Stimulated activated CD4-positive, alpha-beta T cell treated with anti-CD3 and anti-CD28 coated beads, Interleukin-4, amount 100 ng/mL, for 24 hours (primary cell): ENCODE measurements around the gene SNED1.

ENCODE experiments used
- DNase-seq: peaks from one replicate; pipeline ENCODE4 v3.0.0-alpha.2; 2020

The SNED1 gene

DNA sequence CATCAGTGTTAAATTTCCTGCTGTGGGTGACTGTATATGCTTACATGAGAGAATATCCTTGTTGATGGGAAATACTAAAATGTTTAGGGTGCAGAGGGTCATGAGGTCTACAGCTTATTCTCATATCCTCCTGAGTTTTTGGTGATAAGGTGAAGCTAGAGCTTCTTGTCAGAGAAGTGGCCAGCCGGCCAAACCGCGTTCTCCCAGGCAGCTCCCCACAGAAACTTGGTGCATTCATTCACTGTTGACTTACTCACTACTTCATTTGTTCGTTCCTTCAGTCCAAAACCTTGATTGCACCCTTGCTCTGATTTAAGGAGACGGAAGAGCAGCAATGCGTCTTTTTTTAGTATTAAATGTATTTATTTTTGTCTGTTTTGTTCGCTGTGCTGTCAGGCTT is 8.7 kb downstream of the SNED1 start:
- DNase-seq: no peak

DNA sequence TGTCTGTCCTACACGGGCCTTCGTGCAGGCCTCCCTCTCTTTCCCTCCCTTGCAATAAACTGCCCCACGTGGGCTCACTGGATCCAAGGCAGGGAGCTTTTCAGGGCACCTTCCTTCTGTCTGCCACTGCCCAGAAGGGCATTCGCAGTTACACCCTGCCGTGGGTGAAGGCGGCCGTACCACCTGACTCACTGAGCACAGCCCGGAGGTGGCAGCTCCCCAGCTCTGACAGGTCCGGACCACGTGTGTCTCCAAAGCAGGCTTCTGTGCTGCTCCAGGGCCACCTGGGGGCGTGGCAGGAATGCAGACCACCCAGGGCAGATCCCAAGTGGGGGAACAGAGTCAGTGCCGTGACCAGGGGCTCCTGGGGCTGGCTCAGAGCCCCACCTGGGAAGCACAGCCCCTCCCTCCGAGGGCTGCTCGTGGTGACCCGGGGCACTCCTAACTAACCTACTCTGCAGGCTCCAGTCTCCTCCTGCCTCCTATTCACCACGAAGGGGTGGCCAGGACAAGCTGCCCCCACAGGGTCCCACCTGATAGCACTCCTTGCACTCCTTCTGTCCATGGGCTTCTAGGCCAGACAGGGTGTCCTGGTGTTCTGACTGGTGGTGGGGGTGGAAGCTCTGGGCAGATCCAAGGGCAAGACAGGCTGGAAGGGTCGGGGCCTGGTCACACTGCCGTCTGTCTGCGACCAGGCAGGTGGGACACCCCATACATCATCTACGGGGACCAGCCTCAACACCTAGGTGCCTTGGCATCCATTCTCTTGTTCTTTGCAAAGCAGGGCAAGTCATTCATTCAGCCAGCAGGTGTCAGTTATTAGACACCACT is 9.7 kb downstream of the SNED1 start:
- DNase-seq: no peak

DNA sequence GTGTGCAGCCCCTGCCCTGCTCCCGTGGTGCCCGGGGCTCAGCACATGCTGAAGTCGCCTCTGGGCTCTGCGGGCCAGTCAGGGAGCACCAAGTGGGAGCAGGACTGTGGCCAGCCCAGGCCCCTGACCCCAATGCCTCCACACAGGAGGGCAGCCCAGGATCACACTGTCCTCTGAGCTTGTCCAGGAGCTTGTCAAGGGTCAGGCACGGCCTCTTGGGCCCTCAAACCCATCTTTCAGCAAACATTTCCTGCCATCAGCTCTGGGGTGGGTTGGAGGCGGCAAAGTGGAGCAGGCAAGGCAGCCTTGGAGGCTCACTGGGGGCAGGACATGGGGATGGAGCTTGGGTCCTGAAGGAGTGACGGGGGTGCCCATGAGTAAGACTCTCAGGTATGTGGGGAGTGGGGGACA is 10.3 kb downstream of the SNED1 start:
- no peak for DNase-seq

DNA sequence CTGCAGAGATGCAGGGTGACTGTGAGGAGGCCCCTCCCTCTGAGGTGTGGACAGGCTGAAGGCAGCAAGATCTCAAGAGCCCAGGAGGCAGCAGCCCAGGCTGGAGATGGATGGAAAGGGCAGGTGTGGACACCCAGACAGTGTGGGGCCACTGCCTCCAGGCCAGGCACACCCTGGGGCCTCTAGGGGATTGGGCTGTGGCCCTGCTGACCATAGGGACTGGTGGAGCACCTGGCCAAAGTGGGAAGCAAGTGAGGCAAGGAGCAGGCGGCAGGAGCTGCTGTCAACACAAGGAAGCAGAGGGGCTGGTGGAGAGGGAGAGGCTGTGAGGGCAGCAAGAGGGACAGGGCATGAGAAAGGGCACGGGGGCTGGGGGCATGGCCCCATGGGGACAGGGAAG is 10.8 kb downstream of the SNED1 start:
- no peak for DNase-seq

DNA sequence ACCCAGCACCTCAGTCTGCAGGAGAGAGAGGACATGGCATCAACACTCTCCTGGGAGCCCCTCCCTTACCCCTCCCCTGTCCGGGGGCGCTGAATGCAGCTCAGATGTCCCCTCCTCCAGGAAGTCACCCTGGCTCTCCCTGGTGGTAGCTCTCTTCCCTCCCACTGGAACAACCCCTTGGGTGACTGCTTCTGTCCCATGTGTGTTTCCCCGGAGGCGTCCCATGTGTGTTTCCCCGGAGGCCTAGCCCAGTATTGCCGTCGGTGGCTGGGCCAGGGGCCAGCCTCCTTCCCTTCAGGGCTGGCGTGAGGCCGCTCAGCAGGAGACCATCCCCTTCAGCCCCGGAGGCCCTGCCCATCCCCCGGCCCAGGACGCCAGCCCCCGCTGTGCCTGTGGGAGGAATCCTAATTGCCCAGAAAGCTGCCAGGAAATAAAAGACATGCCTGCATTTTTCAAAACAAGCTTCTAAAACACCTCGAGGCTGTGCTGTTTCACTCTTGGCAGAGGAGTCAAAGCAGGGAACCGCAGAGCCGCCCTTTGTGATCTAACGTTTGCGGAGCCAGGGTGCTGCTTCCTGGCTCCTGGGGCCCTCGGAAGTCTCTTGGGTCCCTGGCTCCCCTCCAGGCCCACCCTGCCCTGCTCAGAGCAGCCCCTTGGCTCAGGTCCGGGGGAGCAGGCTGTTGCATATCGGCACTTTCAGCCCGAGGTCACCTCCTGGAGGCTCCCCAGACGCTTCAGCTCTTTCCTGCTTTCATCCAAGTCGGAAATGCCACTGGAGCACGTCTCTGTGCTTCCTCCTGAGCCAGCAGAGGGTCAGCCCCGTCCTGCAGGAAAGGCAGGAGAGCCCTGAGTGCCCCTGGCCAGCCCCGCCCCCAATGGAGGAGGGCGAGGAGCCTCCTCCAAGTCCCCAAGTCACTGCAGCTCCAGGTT is 11.4 kb downstream of the SNED1 start:
- peak; percentile 29 for DNase-seq

DNA sequence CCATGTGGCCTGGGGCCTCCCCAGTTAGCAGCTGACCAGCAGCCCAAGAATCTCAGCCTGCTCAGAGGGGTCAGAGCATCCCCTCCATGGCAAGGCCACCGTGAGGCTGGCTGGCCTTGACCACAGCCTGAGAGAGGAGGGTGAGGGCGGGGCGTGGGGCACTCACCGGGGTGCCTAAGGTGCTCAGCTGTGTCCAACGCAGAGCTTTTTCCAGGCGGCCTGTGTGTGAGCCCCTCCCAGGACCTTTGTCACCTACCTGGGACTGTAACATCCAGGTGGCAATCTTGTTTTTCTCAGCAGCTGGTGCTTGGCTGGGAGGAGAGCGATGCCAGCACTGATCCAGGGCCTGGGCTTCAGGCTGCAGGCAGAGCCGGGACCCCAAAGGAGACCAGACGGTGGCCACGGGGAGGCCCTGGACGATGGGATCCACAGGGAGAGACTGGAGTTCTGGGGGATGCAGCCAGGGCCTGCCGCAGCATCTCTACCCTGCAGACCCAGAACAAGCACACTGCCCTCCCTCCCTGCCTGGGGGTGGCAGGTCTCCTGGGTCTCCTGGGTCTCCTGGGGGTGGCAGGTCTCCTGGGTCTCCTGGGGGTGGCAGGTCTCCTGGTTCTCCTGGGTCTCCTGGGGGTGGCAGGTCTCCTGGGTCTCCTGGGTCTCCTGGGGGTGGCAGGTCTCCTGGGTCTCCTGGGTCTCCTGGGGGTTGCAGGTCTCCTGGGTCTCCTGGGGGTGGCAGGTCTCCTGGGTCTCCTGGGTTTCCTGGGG is 12.3 kb downstream of the SNED1 start:
- no peak for DNase-seq

DNA sequence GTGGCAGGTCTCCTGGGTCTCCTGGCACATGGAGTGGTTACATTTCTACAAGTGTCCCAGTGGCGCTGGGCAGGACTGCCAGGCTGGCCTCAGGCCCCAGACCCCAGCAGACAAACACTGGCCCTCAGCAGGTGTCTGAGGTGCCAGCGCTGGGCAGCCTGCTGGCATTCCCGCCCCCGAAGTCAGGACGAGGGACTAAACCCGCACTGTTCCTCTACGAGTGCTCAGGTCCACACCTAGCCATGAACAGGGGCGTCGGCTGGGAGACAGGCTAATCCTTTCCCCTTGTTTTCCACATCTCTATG is 12.8 kb downstream of the SNED1 start:
- DNase-seq: no peak

DNA sequence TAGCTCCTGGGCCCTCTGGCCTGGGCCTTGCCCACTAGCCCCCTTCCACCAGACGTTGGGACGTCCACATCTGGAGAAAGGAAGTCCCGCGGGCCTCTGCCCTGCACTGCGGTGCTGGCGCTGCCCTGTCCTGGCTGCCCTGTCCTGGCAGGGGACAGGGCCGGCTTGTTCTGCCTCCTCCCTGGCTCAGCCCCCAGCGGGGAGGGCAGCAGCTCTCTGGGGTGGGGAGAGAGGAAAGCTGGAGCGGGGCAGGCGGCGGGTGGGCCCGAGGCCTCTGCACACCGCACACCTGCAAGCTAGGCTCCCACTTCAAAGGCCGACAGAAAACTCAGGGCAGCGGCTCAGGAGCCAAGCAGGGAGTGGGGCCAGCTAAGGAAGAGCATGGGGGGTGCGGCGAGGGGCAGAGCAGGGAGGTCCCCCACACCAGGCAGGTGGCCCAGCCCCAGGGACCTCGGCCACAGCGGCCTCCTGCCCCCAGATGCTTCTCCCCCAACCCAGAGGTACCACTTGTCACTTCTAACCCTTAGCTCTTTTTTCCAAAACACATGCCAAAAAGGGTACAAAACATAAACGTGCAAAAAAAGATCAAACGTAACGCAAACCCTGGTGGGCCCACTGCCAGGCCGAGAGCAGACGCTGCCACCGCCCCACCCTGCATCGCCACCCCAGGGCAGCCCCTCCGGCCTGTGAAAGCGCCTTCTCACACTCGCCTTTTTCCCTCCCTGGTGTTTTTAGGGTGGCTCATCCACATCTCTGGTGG is 13.5 kb downstream of the SNED1 start:
- no peak for DNase-seq

DNA sequence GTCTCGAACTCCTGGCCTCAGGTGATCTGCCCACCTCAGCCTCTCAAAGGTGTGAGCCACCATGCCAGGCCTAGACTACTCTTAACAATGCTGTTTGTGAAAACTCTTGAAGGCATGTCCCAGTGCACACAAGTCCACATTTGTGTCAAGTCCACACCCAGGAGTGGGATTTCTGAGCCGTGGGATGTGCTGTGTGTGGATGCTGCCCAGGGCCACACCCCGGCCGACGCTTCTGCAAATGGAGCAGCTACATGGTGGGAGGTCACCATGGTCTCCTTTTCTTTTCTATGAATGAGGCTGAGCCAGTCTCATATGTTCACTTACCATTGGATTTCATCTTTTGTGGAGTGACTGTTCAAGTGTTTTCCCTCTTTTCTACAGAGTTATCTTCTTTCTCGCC is 15.8 kb downstream of the SNED1 start:
- no peak for DNase-seq

DNA sequence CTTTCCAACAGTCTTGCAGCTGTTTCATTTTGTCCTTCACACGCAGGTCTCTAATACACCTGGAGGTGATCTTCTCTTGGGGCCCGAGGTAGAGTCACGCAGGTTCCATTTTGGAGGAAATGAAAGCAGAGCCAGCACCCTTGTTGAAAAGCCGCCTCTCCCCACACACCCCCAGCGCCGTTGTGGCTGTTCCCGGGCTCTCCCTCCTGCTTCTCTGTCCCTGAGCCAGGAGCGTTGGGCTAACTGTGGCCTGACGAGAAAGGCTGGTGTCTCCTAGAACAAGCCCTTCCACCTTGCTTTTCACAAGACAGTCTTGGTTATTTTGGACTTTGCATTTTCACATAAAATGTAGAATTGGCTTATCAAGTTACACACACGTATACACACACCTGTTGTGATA is 16.3 kb downstream of the SNED1 start:
- no peak for DNase-seq

DNA sequence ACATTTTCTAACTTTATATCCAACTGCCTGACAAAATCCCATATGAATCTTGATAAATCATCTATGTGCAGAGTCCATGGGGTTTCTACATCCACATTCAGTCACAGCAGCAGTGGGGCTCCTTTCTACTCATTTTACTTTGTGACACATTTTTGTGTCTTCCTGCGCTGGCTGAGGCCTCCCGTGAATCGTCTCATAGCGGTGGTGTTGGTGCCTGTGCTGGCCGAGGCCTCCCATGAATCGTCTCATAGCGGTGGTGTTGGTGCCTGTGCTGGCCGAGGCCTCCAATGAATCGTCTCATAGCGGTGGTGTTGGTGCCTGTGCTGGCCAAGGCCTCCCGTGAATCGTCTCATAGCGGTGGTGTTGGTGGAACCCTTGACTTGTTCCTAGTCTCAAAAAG is 17.0 kb downstream of the SNED1 start:
- DNase-seq: no peak

DNA sequence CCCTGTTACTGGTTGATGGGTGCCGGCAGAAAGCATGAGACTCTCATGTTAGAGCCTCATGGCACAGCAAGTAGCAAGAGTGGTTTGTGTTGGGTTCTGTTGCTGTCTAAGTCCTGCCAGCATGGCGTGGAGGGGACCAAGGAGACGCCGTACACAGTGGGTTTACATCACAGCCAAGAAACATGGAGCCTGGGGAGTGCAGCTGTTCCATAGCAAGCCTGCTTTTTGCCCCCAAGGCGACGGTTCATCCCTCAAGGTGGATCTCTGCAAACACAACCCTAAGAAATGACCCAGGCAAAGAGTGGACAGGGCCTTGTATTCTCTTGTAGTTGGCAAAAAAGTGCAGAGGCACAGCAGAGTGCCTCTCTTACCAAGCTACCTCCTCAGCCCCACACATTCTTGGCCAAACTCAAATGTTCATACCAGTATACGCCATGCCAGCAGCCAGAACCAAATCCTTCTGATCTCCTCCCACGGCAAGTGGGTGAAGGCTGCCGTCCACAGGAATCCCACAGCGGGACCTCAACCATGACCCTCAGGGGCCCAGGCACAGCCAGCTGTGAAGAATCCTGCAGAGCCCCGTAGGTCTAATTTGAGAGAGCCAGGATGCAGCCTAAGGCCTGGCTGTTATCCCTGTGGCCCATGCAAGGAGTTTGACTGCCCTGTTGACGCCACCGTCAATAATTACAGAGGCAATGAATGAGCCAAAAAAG is 19.0 kb downstream of the SNED1 start:
- DNase-seq: no peak

DNA sequence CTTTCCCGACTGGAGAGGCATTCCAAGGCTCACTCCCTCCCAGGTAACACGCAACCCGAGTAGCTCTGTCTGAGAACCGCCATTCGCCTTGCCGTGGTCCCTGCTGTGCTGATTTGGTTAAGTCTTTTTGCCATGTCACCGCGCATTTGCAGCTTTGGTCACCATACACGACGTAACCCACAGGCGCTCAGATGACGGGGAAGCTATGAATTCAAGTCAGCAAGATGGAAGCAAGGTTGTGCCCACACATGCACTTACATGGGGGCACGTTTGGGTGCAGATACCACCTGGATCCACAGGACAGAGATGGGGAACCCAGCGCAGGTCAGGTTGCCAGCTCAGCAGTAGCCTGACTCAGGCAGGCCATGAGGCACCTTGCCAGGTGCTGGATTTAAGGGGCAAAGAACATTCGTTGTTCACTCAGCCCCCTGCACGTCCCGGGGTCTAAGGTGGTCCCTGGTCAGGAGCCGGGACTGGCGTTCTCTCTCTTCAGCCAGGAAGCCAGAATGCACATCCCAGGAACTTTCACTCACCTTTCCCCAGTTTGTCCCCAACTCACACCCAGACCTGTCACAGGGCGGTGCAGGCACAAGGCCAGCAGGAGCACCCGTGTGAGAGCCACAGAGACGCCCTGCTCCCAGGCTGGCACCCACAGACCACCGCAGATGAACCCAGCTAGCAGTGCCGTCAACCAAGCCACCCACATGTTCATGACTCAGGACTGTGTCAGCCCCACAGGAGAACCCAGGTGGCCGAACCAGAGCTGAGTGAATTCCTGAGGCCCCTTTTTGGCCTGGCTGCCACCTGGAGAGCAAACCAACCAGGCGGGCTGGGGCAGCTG is 19.9 kb downstream of the SNED1 start:
- DNase-seq: no peak

DNA sequence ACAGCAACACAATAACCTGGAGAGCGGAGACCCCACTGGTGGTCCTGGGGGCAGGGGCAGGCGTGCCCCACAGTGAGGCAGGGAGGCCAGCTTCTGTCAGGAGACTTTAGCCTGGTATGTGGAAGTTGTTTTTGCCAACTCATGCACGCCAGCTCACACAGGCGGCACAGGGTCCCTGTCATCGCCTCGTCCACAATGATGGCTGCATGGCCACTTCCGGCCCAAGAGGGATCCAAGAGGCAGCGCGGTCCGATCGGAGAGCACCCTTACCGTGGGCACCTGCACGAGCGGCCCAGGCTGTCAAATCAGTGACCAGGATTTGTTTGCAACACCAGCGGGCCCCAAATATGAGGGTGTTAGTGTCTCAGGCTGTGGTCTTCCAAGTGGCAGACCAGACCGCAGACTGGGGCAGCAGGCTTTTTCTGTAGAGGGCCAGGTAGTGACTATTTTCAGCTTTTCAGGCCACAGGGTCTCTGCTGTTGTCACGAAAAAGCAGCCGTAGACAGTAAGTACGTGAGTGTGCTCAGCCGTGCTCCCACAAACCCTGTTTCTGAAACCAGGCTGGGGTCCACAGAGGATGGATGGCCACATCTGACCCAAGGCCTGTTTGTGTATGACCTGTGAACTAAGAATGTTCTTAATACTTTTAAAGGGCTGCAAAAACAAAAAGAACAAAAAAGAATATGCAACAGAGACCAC is 21.2 kb downstream of the SNED1 start:
- no peak for DNase-seq

DNA sequence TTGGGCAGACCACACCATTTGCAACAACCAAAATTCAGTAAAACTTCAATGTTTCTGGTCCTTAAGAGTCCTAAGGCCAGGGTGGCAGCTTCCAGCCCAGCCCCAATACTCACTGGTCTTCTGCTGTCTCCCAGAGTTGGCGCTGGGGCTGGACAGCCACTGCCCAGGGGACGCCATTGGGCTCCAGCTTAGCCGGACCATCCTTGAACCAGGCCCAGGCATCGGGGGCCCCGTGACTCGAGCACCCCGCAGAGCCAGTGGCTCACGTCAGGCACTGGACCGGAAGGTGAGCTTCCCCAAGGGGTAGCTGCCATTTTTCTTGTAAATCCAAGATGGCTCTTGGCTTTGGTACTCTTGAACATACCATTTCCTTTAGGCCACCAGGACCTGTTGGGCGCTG is 21.8 kb downstream of the SNED1 start:
- DNase-seq: no peak

DNA sequence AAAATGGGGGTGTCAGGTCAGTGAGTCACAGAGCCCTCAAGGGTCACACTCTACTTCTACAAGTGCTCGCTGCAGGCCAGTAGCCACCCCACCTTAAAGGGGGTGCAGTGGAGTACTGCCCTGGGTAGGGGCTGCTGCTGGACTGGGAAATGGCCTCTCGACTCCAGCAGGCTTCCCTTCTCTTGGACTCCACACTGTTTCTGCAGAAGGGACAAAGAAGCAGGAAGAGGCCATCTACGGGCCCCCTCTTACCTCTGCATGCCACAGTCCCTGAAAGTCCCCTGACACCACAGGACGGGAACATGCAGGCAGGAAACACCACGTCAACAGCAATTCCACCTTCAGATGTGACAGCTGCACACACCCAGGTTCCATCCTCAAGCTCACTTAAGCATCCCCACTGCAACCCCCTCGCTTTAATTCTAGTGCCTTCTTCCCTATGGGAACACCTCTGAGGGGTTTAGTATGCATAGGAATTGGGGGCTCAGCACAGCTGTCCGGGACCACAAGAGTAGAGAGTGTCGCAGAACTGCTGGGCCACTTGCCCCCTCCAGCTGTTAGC is 22.3 kb downstream of the SNED1 start:
- DNase-seq: no peak

DNA sequence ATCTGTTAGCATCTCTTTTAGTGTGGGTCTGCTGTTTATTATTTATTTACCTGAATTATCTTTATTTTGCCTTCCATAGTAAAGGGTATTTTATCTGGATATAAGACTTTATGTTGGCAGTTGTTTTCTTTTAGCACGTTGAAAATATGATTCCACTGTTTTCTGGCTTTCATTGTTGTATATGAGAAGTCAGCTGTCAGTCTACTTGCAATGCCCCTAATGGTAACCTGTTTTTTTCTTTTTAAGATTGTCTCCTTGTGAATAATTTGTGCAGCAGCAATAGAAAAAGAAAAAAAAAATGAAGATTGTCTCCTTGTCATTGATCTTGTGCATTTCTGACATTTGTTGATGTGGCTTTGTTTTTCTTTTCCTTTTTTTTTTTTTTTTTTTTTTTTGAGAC is 27.2 kb downstream of the SNED1 start:
- no peak for DNase-seq

DNA sequence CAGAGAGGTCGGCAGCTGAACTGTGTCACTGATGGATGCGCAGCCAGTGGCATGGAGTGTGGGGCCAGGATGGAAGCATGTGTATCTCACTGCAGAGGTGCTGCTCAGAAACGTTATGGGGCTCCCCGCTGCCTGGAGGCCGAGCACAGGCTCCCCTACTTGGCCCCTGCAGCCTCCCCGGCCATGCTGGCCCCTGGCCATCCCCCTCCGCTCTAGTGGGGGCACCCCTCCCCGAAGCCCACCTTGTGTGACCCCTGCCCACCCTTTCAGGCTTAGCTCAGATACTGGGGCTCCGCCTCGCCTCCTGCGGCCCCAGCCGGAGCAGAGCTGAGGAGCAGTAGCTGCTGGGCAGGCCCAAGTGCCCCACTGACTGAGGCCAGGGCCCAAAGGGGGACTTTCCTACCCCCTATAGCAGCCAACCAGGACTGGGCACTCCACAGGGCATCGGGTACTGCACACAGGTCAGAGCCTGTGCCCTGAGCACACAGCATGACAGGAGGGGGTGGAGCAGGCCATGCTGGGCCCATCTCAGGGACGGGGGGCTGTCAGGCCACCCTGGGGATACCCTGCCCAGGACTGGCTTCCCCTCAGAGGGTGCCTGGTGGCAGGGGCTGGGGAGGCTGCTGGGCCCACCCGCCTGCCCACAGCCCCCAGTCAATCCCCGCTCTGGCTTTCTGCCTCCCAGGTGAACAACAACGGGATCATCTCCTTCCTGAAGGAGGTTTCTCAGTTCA is 31.3 kb downstream of the SNED1 start:
- no peak for DNase-seq

DNA sequence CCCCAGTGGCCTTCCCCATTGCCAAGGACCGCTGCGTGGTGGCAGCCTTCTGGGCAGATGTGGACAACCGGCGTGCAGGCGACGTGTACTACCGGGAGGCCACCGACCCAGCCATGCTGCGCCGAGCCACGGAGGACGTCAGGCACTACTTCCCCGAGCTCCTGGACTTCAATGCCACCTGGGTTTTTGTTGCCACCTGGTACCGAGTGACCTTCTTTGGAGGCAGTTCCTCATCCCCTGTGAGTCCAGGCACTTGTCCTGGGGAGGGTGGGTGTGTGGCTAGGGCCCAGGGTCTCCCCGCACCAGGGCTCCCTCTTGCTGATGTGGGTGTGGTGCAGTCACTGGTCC is 31.9 kb downstream of the SNED1 start:
- DNase-seq: no peak

DNA sequence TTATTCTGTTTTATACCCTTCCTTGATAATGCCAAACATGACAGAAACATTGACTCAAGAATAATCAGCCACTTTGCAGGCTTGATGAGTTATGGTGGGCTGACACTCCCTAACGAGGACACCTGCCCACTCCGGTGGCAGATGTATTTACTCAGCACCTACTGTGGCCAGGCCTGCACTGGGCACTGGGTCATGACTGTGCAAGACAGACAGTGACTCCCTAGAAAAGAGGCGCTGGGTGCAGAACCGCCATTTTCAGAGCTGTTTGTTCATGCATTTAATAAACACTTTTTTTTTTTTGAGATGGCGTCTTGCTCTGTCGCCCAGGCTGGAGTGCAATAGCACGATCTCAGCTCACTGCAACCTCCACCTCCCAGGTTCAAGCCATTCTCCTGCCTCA is 32.5 kb downstream of the SNED1 start:
- no peak for DNase-seq
